GM12878 (cell line): Measurements from ENCODE around the gene FXYD3. TPM values are rescaled to one million over a fixed set of nuclear protein-coding genes. Genes with fewer than 3 reads are reported as not detected.

Source experiments
- ATF2 ChIP-seq: IDR thresholded peaks from 2 replicates; pipeline ENCODE4 v1.6.1; 2012; ENCODE audit warnings: low read length, inconsistent platforms
- BHLHE40 ChIP-seq, 2 experiments: fragments of 450-650 bp in 1 of 2; IDR thresholded peaks; 2 replicates each; pipeline ENCODE4 v1.6.1; 2011 to 2017; ENCODE audit warnings: low read depth in 2 of 2, borderline replicate concordance in 1 of 2, improper control_type of control experiment in 1 of 2, low read length in 1 of 2, mild to moderate bottlenecking in 1 of 2
- CHD2 ChIP-seq: IDR thresholded peaks from 2 replicates; pipeline ENCODE4 v1.6.1; 2011; ENCODE audit warnings: low read depth, low read length, improper control_type of control experiment, borderline replicate concordance
- FOXM1 ChIP-seq: IDR thresholded peaks from 2 replicates; pipeline ENCODE4 v1.6.1; 2012; ENCODE audit warnings: low read depth, mild to moderate bottlenecking, inconsistent platforms, low read length, moderate library complexity
- GATAD2B ChIP-seq: fragments of 450-650 bp; conservative IDR thresholded peaks from 2 replicates; pipeline ENCODE4 v1.6.1; 2017; ENCODE audit warnings: low read depth, mild to moderate bottlenecking, moderate library complexity
- HDAC6 ChIP-seq: fragments of 200-600 bp; sonication (generic); IDR thresholded peaks from one replicate; pipeline ENCODE4 v1.8.0; 2017; ENCODE audit warnings: antibody characterized with exemption; ENCODE audit not compliant: unreplicated experiment
- IRF4 ChIP-seq: IDR thresholded peaks from 2 replicates; pipeline ENCODE4 v1.6.1; 2011; ENCODE audit warnings: low read depth, low read length
- MEF2A ChIP-seq: IDR thresholded peaks from 2 replicates; pipeline ENCODE4 v1.6.1; 2011; ENCODE audit warnings: low read depth, mild to moderate bottlenecking, low read length, moderate library complexity; ENCODE audit not compliant: insufficient read depth
- MEF2B ChIP-seq: fragments of 450-650 bp; IDR thresholded peaks from 2 replicates; pipeline ENCODE4 v1.6.1; 2018; ENCODE audit warnings: mild to moderate bottlenecking, moderate library complexity; ENCODE audit not compliant: partially characterized antibody, poor library complexity, severe bottlenecking
- MTA2 ChIP-seq: fragments of 450-650 bp; IDR thresholded peaks from 2 replicates; pipeline ENCODE4 v1.6.1; 2016; ENCODE audit warnings: low read depth, mild to moderate bottlenecking, moderate library complexity
- NFYB ChIP-seq: IDR thresholded peaks from 2 replicates; pipeline ENCODE4 v1.6.1; 2011; ENCODE audit warnings: low read depth, mild to moderate bottlenecking, low read length, improper control_type of control experiment, moderate library complexity; ENCODE audit not compliant: insufficient read depth
- PML ChIP-seq: IDR thresholded peaks from 2 replicates; pipeline ENCODE4 v1.6.1; 2012; ENCODE audit warnings: low read length, inconsistent platforms
- POLR2AphosphoS2 ChIP-seq: IDR thresholded peaks from 2 replicates; pipeline ENCODE4 v1.6.1; 2011; ENCODE audit warnings: low read depth, mild to moderate bottlenecking, low read length, improper control_type of control experiment, moderate library complexity
- RELB ChIP-seq: fragments of 450-650 bp; IDR thresholded peaks from 2 replicates; pipeline ENCODE4 v1.6.1; 2017; ENCODE audit warnings: low read depth, mild to moderate bottlenecking, moderate library complexity
- SMAD5 ChIP-seq: IDR thresholded peaks from 2 replicates; pipeline ENCODE4 v1.6.1; 2016; ENCODE audit warnings: antibody characterized with exemption, low read depth
- SMARCA5 ChIP-seq: fragments of 450-650 bp; IDR thresholded peaks from 2 replicates; pipeline ENCODE4 v1.6.1; 2017; ENCODE audit warnings: mild to moderate bottlenecking
- SRF ChIP-seq, 2 experiments: IDR thresholded peaks; 2 replicates each; pipeline ENCODE4 v1.6.1; 2011; ENCODE audit warnings: low read depth in 2 of 2, low read length in 2 of 2, mild to moderate bottlenecking in 1 of 2, moderate library complexity in 1 of 2
- ZNF274 ChIP-seq: IDR thresholded peaks from one replicate; pipeline ENCODE4 v1.8.0; 2011; ENCODE audit not compliant: insufficient read length, insufficient read depth
- ZNF622 ChIP-seq: fragments of 450-650 bp; IDR thresholded peaks from 2 replicates; pipeline ENCODE4 v1.6.1; 2017; ENCODE audit warnings: mild to moderate bottlenecking, inconsistent platforms
- polyA plus RNA-seq, 11 experiments: library from polyadenylated mRNA; depleted of rRNA in 4 of 11; unstranded in 6 of 11; stranded (reverse) in 5 of 11; fragments of >200 nt; fragmentation: Nextera tagmentation in 4 of 11; fragmentation: Illumina TruSeq in 1 of 11; extraction: Ambion mirVana in 4 of 11; extraction: Trizol in 1 of 11; gene quantifications; 1 replicate in 1 of 11; 2 replicates in 10 of 11; pipeline versions ENCODE4 v1.2.1 to v1.2.3, GENCODE V29; 2011 to 2016; ENCODE audit warnings: inconsistent platforms in 2 of 11, missing spikeins in 2 of 11, low read depth in 1 of 11
- total RNA-seq, 4 experiments: library from RNA; depleted of rRNA in 3 of 4; stranded (reverse); fragments of >200 nt in 3 of 4; fragmentation: Illumina TruSeq in 1 of 4; extraction: Trizol in 1 of 4; gene quantifications; 2 replicates each; pipeline versions ENCODE4 v1.2.1 to v1.2.3, GENCODE V29; 2013 to 2021

FXYD3 gene
- total and polyA plus RNA-seq, 10 of the 15 experiments (the other 5 are each of a cell fraction or from before 2014, with no cell fraction given) = 0.09 to 0.44 TPM; not detected in 8

- TF ChIP-seq MEF2B = no peak
- TF ChIP-seq BHLHE40 (IDR thresholded peaks at IDR 0.05; ENCODE audit: borderline replicate concordance in 1 of 2, low read depth in 2 of 2, low read length in 1 of 2) = peak in 1 of 2 experiments; percentile 27; a peak in 1 of 4 replicates
- TF ChIP-seq FOXM1 = no peak
- TF ChIP-seq SMARCA5 = peak; percentile 67; the same call in 1 of the 2 replicates
- TF ChIP-seq PML = no peak
- TF ChIP-seq MTA2 = peak; percentile 37; the same call in 1 of the 2 replicates
- TF ChIP-seq ZNF274 = no peak
- no peak for TF ChIP-seq ZNF622
- no peak for TF ChIP-seq SRF (IDR thresholded peaks at IDR 0.05; ENCODE audit: low read depth in 2 of 2, low read length in 2 of 2)
- TF ChIP-seq GATAD2B = no peak
- no peak for TF ChIP-seq NFYB
- no peak for TF ChIP-seq POLR2AphosphoS2
- TF ChIP-seq RELB = no peak
- no peak for TF ChIP-seq ATF2
- TF ChIP-seq SMAD5 = no peak
- TF ChIP-seq CHD2 = no peak
- no peak for TF ChIP-seq HDAC6
- TF ChIP-seq IRF4 = no peak
- no peak for TF ChIP-seq MEF2A
Observed at GRCh38 chr19:35167251-35168119, 51.9 kb downstream of the FXYD3 start (continued).
